ENCODE data around the gene CHRNA4.

Gene CHRNA4

GRCh38 chr20:63318391-63319163, 42.6 kb downstream of the CHRNA4 start:
- no peak for DNase-seq

- no peak for DNase-seq
These were observed 43.4 kb downstream of the CHRNA4 start for GRCh38 chr20:63317601-63318291.

GRCh38 chr20:63317061-63317460, 44.1 kb downstream of the CHRNA4 start:
- no peak for DNase-seq

- no peak for DNase-seq
These were observed 44.6 kb downstream of the CHRNA4 start for GRCh38 chr20:63316502-63316921.

GRCh38 chr20:63315731-63316491, 45.2 kb downstream of the CHRNA4 start:
- no peak for DNase-seq

- no peak for DNase-seq
These were observed 45.9 kb downstream of the CHRNA4 start for GRCh38 chr20:63315240-63315689.

GRCh38 chr20:63314566-63315239, 46.4 kb downstream of the CHRNA4 start:
- no peak for DNase-seq

GRCh38 chr20:63314015-63314471, 47.1 kb downstream of the CHRNA4 start:
- no peak for DNase-seq

- no peak for DNase-seq
These were observed 47.7 kb downstream of the CHRNA4 start for GRCh38 chr20:63313349-63314014.

DNA sequence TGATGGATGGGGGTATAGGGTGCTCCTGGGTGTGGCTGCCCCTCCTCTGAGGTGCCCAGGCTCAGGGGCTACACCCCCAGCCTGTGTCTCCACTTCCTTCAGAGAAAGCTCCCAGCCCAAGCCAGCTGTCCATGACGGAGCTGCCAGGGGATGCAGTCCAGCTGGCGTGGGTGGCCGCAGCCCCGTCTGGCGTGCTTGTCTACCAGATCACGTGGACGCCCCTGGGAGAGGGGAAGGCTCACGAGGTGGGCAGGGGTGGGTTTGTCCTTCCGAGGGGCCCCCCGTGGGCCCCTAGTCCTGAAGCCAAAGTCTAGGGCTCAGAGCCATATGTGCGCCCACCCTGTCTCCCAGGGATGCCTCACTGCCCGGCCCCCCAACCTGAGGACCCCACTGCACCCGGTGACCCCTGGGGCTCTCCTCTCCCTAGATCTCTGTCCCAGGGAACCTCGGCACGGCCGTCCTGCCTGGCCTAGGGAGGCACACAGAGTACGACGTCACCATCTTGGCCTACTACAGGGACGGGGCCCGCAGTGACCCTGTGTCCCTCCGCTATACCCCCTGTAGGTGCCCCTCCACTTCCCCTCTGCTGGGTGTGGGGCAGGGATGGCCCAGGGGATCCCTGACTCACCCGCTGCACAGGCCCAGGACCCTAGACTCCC, 48.3 kb downstream of the CHRNA4 start:
- DNase-seq: no peak

DNA sequence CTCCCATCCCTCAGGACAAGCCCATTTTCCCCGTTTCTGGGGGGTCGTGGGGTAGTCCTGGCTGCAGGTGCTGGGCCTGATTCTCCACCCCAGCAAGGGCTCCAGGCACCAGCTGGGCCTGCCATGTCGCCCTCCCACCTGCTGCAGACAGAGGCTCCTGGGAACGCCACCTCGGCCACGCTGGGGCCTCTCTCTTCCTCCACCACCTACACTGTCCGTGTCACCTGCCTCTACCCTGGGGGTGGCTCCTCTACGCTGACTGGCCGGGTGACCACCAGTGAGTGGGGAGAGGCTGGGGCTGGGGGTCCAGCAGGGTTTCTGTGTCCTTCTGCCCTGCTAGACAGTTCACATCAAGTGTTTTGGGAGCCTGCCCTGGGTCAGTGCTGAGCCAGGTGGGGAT, 48.9 kb downstream of the CHRNA4 start:
- DNase-seq: no peak

GRCh38 chr20:63311833-63312243, 49.3 kb downstream of the CHRNA4 start:
- DNase-seq: no peak

DNA sequence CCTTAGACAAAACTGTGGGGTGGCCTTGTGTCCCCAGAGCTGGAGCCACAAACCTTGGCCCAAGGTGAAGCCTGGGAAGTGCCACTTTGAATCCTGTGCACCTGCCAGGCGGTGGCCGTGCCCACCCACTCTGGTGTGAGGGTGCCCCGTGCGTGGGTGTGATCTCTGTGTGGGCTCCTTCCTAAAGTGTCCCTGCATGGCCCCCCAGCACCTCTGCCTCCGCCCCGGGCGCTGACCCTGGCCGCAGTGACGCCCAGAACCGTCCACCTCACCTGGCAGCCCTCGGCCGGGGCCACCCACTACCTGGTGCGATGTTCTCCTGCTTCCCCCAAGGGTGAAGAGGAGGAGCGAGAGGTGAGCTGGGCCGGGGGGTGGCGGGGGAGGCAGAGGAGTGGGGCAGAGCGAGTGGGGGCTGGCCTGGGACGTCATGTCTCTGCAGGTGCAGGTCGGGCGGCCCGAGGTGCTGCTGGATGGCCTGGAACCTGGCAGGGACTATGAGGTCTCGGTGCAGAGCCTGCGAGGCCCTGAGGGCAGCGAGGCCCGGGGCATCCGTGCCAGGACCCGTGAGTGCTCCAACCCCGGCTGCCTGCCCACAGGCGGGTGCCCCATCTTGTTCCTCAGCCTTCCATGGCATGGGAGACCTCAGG, 49.8 kb downstream of the CHRNA4 start:
- no peak for DNase-seq

- DNase-seq: no peak
These were observed 50.7 kb downstream of the CHRNA4 start for GRCh38 chr20:63310265-63310991.

GRCh38 chr20:63309261-63310071, 51.7 kb downstream of the CHRNA4 start:
- no peak for DNase-seq

DNA sequence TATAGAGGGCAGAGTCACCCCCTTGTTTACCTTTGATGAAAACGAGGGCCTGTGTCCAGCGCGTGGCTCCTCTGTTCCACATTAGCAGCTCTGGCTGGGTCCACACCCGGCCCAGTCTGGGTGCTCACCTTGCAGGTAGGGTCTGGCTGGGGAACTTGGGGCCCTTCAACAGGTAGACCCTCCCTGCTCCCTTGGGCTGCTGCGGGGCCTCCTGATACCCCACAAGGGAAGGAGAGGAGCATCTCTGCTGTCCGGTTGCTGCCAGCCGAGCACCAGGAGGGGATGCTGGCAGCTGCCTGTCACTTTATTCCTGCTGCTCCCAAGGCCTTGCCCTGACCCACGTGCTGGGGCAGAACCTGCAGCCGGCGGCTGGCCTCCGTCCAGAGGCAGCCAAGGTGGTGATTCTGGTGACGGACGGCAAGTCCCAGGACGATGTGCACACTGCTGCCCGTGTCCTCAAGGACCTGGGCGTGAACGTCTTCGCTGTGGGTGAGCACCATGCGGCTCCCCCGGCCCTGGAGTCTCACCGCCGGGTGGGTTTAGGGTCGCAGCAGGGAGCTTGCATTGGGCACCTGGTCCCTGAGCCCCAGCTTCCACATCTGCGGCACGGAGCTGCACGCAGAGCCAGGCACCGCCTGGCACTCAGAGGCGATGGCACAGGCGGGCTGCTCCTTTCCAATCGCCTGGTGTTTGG, 52.8 kb downstream of the CHRNA4 start:
- no peak for DNase-seq

- no peak for DNase-seq
These were observed 53.5 kb downstream of the CHRNA4 start for GRCh38 chr20:63307538-63308217.

Data from stimulated activated naive CD4-positive, alpha-beta T cell treated with Interleukin-2 at 50 U/mL for 16 hours (primary cell).